GM18502 (cell line): Measurements from ENCODE around the gene TRAIP.
A peak's percentile ranks its signal among the peaks of the same experiment; 100 is the strongest.
"Not testable (repeated sequence)": the region's sequence is repeated elsewhere in the genome, so short reads cannot be mapped to it uniquely, and the experiment has no call there.

Experiments
- ATAC-seq: cut with Tn5 transposase; IDR thresholded peaks from one replicate; pipeline ENCODE4 v1.9.1; 2021; ENCODE audit warnings: mild to moderate bottlenecking; ENCODE audit not compliant: unreplicated experiment, poor library complexity

Gene TRAIP

GRCh38 chr3:49793486-49794085 lies 62.8 kb downstream of the TRAIP start:
- ATAC-seq: no peak

GRCh38 chr3:49792371-49793150 lies 63.8 kb downstream of the TRAIP start:
- no peak for ATAC-seq

GRCh38 chr3:49791571-49791970 lies 64.8 kb downstream of the TRAIP start:
- ATAC-seq: no peak

GRCh38 chr3:49790626-49791411 lies 65.5 kb downstream of the TRAIP start:
- no peak for ATAC-seq

GRCh38 chr3:49788056-49788455 lies 68.3 kb downstream of the TRAIP start:
- ATAC-seq: no peak

GRCh38 chr3:49787536-49787935 lies 68.8 kb downstream of the TRAIP start:
- ATAC-seq: no peak

- ATAC-seq: no peak
Observed at GRCh38 chr3:49787182-49787464, 69.2 kb downstream of the TRAIP start.

- ATAC-seq: peak; percentile 97
Observed at GRCh38 chr3:49786357-49787181, 69.8 kb downstream of the TRAIP start, which contains the start of gene IP6K1. Gene IP6K1 (minus strand): TSS chr3:49786542. CDS start chr3:49748040, 38,502 bp downstream.

GRCh38 chr3:49785565-49786356 lies 70.6 kb downstream of the TRAIP start:
- peak; percentile 46 for ATAC-seq

GRCh38 chr3:49782277-49782676 lies 74.1 kb downstream of the TRAIP start:
- ATAC-seq: not testable (repeated sequence)

GRCh38 chr3:49781415-49782199 lies 74.8 kb downstream of the TRAIP start:
- no peak for ATAC-seq

- not testable (repeated sequence) for ATAC-seq
Observed at GRCh38 chr3:49780975-49781365, 75.4 kb downstream of the TRAIP start.

- ATAC-seq: no peak
Observed at GRCh38 chr3:49780080-49780974, 76.0 kb downstream of the TRAIP start.

GRCh38 chr3:49779358-49780079 lies 76.8 kb downstream of the TRAIP start:
- no peak for ATAC-seq
